Right atrium auricular region (tissue), 2 donors: ENCODE results near the gene HPCAL4. TPM values are rescaled to one million over a fixed set of nuclear protein-coding genes. Genes with fewer than 3 reads are reported as not detected.
A peak's percentile ranks its signal among the peaks of the same experiment; 100 is the strongest.

ENCODE experiments used
- DNase-seq: peaks from one replicate; pipeline ENCODE4 v3.0.0-alpha.2; 2019; ENCODE audit warnings: low spot score
- H3K27ac ChIP-seq, 2 donors: fragments of 200-600 bp; sonication (generic); 1 replicate in 1 of 2; 2 replicates in 1 of 2; pipeline ENCODE4 v1.5.1; 2016 to 2019
- H3K27me3 ChIP-seq, 2 donors: fragments of 200-600 bp; sonication (generic); one replicate each; pipeline versions ENCODE4 v1.5.1 to v1.6.0; 2017 to 2019
- H3K36me3 ChIP-seq: fragments of 200-600 bp; sonication (generic); one replicate; pipeline ENCODE4 v1.5.1; 2016
- H3K4me1 ChIP-seq, 2 donors: fragments of 200-600 bp; sonication (generic); one replicate each; pipeline versions ENCODE4 v1.5.1 to v1.6.0; 2017 to 2019
- H3K4me3 ChIP-seq, 2 donors: fragments of 200-600 bp; sonication (generic); 1 replicate in 1 of 2; 2 replicates in 1 of 2; pipeline ENCODE4 v1.5.1; 2017 to 2019; ENCODE audit warnings: mild to moderate bottlenecking in 1 of 2, moderate library complexity in 1 of 2
- H3K9me3 ChIP-seq, 2 donors: fragments of 200-600 bp; sonication (generic); one replicate each; pipeline ENCODE4 v1.5.1; 2019
- CTCF ChIP-seq, 2 donors: fragments of 200-600 bp; sonication (generic); IDR thresholded peaks; one replicate each; pipeline ENCODE4 v1.5.1; 2019; ENCODE audit warnings: antibody characterized with exemption in 2 of 2
- total RNA-seq, 2 donors: library from RNA; depleted of rRNA; stranded (reverse); fragments of >200 nt; gene quantifications; one replicate each; pipeline ENCODE4 v1.1.0, GENCODE V29; 2016

Gene HPCAL4
- total RNA-seq, 2 donors from 2014 or later, result 1.3 to 2.8 TPM

DNA sequence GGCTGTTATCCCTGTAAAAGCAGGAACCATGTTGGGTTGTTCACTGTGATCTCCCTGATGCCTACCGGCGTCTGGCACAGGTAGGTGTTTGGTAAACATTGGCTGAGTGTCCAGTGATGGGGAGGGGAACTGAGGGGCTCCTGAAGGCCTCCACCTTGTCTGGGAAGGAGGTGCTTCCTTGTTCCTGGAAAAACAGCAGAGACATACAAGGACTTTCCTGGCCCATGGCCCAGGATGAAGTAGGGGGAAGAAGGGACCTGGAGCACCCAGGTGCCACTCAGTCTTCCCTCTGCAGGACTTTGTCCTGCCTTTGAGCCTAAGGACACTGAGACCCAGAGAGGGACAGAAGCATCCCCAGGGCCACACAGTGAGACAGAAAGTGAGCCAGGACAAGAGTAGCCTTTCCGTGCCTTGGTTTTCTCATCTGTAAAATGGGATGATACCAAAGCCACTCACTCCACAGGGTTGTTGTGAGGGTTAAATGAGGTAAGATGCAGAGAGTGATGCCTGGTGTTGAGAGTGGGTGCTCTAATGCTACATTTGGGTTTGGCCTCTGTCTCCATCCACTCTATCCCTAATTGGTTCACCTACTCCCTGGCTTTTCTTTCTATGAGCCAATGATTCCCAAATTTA is 45.7 kb downstream of the HPCAL4 start:
- Histone ChIP-seq H3K36me3 (no peaks in the 10 kb centered on the region), H3K27ac (peak overlapping the region; percentile 29 to 81), H3K9me3 (no peaks in the 10 kb centered on the region), H3K4me1 (peaks cover 0 to 46% of the 10 kb centered on the region in 2 donors), H3K27me3 (no peaks in the 10 kb centered on the region), H3K4me3 (no peak overlapping the region)
- TF ChIP-seq CTCF (IDR thresholded peaks at IDR 0.05), result no peak
- no peak for DNase-seq

DNA sequence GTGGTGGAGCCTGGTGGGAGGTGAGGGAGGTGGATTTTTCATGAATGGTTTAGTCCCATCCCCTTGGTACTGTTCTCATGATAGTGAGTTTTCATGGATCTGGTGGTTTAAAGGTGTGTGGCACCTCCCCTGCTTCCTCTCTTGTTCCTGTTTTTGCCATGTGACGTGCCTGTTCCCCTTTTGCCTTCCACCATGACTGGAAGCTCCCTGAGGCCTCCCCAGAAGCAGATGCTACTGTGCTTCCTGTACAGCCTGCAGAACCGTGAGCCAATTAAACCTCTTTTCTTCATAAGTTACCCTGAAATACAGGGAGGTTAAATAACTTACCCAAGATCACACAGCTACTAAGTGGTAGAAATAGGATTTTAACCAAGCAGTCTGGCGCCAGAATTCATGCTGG is 47.5 kb downstream of the HPCAL4 start:
- Histone ChIP-seq H3K4me3 (no peak overlapping the region), H3K9me3 (no peaks in the 10 kb centered on the region), H3K27me3 (no peaks in the 10 kb centered on the region), H3K36me3 (no peaks in the 10 kb centered on the region), H3K4me1 (peaks cover 0 to 43% of the 10 kb centered on the region in 2 donors), H3K27ac (peak overlapping the region in 1 of 2 donors; percentile 71)
- no peak for DNase-seq
- no peak for TF ChIP-seq CTCF (IDR thresholded peaks at IDR 0.05)

GRCh38 chr1:39642796-39643195 is 48.4 kb downstream of the HPCAL4 start:
- H3K36me3 ChIP-seq, result no peaks in the 10 kb centered on the region
- no peaks in the 10 kb centered on the region for H3K9me3 ChIP-seq
- H3K27me3 ChIP-seq, result no peaks in the 10 kb centered on the region
- H3K27ac ChIP-seq, result peak overlapping the region; percentile 31 to 71
- no peak overlapping the region for H3K4me3 ChIP-seq
- no peak for DNase-seq
- TF ChIP-seq CTCF (IDR thresholded peaks at IDR 0.05), result no peak
- peaks cover 0 to 35% of the 10 kb centered on the region in 2 donors for H3K4me1 ChIP-seq

DNA sequence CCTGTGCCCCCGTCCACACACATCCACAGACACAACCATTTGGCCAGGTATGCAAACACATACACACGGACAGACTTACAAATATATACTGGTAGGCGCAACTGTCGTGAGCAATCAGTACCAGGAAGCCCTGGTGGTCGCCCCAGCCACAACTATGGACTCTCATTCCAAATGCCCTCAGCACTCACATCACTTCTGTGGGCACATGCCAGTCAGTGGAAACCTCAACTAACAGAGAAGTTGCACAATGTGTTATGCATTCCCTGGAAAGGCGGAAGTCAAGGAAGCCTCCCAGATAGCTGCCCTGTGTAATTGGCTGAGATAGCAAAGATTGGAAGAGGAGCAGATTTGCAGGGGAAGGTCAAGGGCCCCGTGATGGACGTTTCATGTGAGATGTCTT is 50.4 kb downstream of the HPCAL4 start:
- no peak for TF ChIP-seq CTCF (IDR thresholded peaks at IDR 0.05)
- H3K4me1 ChIP-seq, result peaks cover 0 to 21% of the 10 kb centered on the region in 2 donors
- no peak overlapping the region for H3K4me3 ChIP-seq
- no peaks in the 10 kb centered on the region for H3K9me3 ChIP-seq
- H3K36me3 ChIP-seq, result no peaks in the 10 kb centered on the region
- H3K27ac ChIP-seq, result peak overlapping the region in 1 of 2 donors; percentile 84
- DNase-seq, result no peak
- H3K27me3 ChIP-seq, result no peaks in the 10 kb centered on the region

DNA sequence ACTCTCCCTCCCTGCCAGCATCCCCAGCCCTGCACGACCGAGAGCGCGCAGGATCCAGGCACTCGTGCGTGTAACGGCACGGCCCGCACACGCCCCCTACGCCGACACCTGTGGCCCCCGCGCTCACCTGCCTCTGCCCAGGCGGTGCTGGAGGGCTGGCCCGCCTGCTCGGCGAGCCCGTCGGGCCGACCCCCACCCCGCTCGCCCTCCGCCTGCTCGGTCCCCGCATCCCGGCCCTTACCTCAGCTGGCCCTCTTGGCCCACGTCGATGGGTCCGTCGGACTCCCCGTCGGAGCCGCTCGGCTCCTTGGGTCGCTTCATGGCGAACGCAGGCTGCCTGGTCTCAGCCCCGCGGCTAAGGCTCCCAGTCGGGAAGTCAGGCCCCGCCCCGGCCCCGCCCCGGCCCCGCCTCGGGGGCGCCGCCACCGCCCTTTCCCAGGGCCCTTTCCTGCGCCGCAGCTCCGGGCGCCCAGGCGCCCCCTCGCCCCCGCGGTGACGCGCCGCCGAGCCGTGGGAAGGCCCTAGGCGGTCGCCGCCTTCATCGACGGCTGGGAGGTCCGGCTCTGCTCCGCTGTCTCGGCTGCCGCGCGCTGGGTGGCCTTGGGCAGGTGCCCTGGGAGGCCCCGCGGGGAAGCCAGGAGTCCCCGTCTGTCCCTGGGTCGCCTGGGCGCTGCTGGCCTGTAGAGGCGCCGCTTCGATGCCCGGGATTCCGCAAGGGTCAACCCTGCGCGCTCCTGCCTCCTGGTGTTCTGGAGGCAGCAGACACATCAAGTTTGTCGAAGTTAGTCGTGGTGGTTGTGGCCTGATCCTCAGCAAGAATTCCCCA is 51.7 kb downstream of the HPCAL4 start, which contains the start of gene HEYL:
Gene HEYL, minus strand, starts transcription at position 339 of the 826 bp plus-strand sequence. Its CDS starts 18 bp downstream, at position 321.
- Histone ChIP-seq H3K9me3 (no peaks in the 10 kb centered on the region), H3K36me3 (no peaks in the 10 kb centered on the region), H3K27ac (peak within 1 kb of the TSS; percentile 80 to 84), H3K27me3 (no peaks in the 10 kb centered on the region), H3K4me1 (peaks cover 0 to 21% of the 10 kb centered on the region in 2 donors), H3K4me3 (peak within 1 kb of the TSS; percentile 69 to 72)
- DNase-seq, result peak; percentile 76
- TF ChIP-seq CTCF (IDR thresholded peaks at IDR 0.05), result peak in 1 of 2 donors; percentile 63
